Iris pigment epithelial cell (primary cell): ENCODE measurements around the gene SMIM34.
"Not testable (repeated sequence)": the region's sequence is repeated elsewhere in the genome, so short reads cannot be mapped to it uniquely, and the experiment has no call there.

ENCODE experiments used
- DNase-seq: peaks from one replicate; pipeline ENCODE4 v3.0.0-alpha.2; 2011; ENCODE audit warnings: low read depth

Gene SMIM34, protein sequence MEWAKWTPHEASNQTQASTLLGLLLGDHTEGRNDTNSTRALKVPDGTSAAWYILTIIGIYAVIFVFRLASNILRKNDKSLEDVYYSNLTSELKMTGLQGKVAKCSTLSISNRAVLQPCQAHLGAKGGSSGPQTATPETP

GRCh38 chr21:34423805-34424204, at the start of gene SMIM34:
SMIM34 (minus strand) TSS chr21:34423951; CDS start chr21:34423839, 112 bp downstream.
- not testable (repeated sequence) for DNase-seq

GRCh38 chr21:34467333-34467732, 43.6 kb upstream of the SMIM34 start:
- not testable (repeated sequence) for DNase-seq

- not testable (repeated sequence) for DNase-seq
Measured at GRCh38 chr21:34459426-34459825, 35.7 kb upstream of the SMIM34 start.

DNA sequence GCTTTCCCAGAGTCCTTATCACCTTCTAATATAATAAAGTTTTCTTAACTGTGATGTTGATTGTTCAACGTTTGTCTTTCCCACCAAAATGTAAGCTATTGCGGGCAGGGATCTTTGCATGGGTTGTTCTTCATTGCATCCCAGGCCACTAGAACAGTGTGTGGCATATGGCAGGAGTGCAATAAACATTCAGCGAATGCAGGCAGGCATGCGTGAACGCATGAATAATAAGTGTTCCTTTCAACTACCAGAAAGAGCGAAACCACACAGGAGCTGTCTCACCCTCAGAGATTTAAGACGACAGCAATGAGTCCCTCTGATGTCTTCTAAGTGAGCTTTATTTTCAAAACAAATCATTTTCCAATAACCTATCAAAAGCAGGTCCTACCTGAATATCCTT, 34.5 kb upstream of the SMIM34 start:
- DNase-seq = not testable (repeated sequence)

- DNase-seq = not testable (repeated sequence)
Measured at GRCh38 chr21:34456180-34456579, 32.4 kb upstream of the SMIM34 start.

GRCh38 chr21:34455628-34456027, 31.9 kb upstream of the SMIM34 start:
- DNase-seq = not testable (repeated sequence)

GRCh38 chr21:34447018-34447417, 23.3 kb upstream of the SMIM34 start:
- DNase-seq = not testable (repeated sequence)

- DNase-seq = not testable (repeated sequence)
Measured at GRCh38 chr21:34443486-34443885, 19.7 kb upstream of the SMIM34 start.

DNA sequence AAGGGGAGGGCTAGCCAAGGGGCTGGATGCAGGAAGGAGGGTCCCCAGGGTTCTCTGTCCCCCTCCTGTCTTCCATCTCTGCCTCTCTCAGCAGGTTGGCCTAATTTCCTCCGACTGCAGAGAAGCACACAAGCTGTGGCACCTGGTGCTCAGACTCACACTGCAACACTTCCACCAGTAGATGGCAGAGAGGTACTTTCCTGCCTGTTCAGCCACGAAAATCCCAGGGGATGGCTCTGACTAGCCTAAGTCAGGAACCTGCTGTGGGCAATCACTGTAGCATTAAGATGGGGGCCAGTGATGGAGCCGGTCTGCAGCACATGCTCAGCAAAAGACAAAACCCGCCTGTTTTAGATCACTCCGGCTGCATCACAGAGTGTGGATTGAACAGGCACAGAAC, 6.0 kb upstream of the SMIM34 start:
- not testable (repeated sequence) for DNase-seq

GRCh38 chr21:34428441-34428840, 4.7 kb upstream of the SMIM34 start:
- not testable (repeated sequence) for DNase-seq

- not testable (repeated sequence) for DNase-seq
Measured at GRCh38 chr21:34427339-34427738, 3.6 kb upstream of the SMIM34 start.

GRCh38 chr21:34417448-34418077, 6.2 kb downstream of the SMIM34 start:
- not testable (repeated sequence) for DNase-seq

- not testable (repeated sequence) for DNase-seq
Measured at GRCh38 chr21:34407294-34407693, 16.5 kb downstream of the SMIM34 start.

- not testable (repeated sequence) for DNase-seq
Measured at GRCh38 chr21:34406676-34407075, 17.1 kb downstream of the SMIM34 start.

- DNase-seq = not testable (repeated sequence)
Measured at GRCh38 chr21:34406102-34406501, 17.6 kb downstream of the SMIM34 start.

DNA sequence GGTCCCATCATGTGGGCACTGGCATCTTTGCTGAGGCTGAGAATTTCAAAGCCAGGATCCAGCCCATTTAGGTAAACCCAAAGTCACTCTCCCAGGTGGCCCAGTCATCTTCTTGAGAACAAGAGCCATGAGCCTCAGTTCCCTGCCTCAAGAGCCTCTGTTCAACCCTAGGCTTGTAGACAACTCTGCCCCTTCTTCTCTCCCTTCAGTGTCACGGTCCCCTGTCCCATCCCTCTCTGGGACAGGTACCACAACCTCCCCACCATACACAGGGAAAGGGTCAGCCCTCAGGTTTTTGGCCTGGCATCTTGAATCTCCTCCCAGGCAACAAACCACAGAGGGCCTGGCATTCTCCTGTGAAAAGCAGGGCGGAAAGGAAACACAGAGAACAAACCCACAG, 18.1 kb downstream of the SMIM34 start:
- DNase-seq = not testable (repeated sequence)

- not testable (repeated sequence) for DNase-seq
Measured at GRCh38 chr21:34404742-34405141, 19.0 kb downstream of the SMIM34 start.

DNA sequence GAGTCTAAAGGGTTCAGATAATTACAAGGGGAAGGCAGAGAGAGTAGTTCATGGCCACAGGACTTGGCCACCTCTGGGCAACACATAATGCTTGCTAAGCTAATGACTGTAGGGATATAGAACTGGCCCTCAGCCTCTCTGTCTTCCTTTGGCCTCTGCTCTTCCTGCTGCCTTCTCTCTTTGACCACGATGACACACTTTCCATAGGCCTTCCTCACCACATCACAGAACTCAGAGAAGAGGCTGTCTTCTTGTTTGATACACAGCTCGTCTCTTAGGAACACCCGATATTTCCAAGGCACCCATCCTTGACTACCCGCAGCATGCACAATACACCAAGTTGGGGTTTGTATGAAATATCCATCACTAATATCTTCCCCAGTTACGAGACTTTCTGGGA, 23.2 kb downstream of the SMIM34 start:
- DNase-seq = not testable (repeated sequence)

DNA sequence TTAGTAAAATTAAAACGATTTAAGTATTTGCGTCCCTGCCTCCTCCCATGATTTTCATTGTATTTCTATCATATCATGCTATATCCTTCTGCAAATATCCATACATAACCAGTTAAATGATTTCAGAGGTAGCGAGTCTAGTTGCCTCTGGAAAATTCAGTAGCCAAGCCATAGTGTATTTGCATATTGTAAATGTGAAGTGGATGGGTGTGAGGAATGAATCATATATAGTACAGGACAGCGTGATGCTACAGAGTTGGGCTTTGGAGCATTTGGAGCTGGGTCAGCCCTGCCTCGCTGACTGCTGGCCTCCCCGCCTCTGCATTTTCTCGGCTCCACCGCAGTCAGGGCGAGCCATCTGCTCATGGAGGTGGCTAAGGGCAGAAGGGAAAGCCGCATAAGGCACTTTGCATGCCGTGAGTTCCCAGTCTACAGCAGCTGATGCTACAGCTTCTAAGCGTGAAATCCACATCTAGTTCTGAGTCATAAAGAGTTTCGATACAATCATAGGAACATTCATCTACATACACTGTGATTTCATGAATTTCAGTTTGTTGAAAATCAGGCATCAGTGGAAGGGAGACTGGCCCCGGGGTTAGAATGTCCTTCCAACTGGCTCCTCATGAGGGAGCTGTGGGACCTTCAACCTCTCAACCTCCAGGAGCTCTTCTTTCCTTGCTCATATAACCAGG, 39.9 kb downstream of the SMIM34 start:
- not testable (repeated sequence) for DNase-seq

DNA sequence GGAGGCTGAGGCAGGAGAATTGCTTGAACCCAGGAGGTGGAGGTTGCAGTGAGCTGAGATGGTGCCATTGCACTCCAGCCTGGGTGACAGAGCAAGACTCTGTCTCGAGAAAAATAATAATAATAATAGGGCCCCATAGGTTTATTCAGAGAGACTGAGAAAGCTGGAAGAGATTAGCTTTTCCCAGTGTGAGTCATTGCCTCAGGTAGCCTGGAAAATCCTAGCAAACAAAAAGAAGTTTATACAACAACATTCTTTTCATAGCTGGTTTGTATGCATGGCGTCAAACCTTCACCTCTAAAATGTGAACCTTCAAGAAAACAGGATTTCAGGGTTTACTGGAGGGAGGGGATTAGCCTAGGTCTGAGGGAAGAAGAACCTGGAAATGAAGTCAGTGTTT, 40.6 kb downstream of the SMIM34 start:
- not testable (repeated sequence) for DNase-seq

- not testable (repeated sequence) for DNase-seq
Measured at GRCh38 chr21:34375619-34375972, 48.2 kb downstream of the SMIM34 start.

- DNase-seq = not testable (repeated sequence)
Measured at GRCh38 chr21:34374940-34375618, 48.7 kb downstream of the SMIM34 start, which contains the start of gene SMIM11. SMIM11 (plus strand) TSS chr21:34375507; CDS start chr21:34379505, 3,998 bp downstream.
